Left ventricle myocardium superior (tissue), 1 donor: ENCODE results near the gene PSKH1. TPM values are rescaled to one million over a fixed set of nuclear protein-coding genes. Genes with fewer than 3 reads are reported as not detected.
"Not testable (repeated sequence)": the region's sequence is repeated elsewhere in the genome, so short reads cannot be mapped to it uniquely, and the experiment has no call there.

Experiments
- ATAC-seq: fragments of 200-7000 bp; cut with Tn5 transposase; one replicate; pipeline ENCODE4 v1.9.1; 2020; ENCODE audit warnings: mild to moderate bottlenecking, moderate library complexity
- DNase-seq: peaks from one replicate; pipeline ENCODE4 v3.0.0-alpha.2; 2020
- intact Hi-C: fragments of 100-400 bp; cut with micrococcal nuclease; formaldehyde crosslinking; loops from one replicate; pipeline ENCODE4 v1.11.0; 2022
- total RNA-seq: library from RNA; stranded (reverse); fragmentation: NEBNext Ultra II Directional; extraction: Animal tissue kit (Norgen Biotek cat#: 25700); gene quantifications from one replicate; pipeline ENCODE4 v1.2.1, GENCODE V29; 2021
- donor health status: DM: no; HTN: yes; CAD: no; lungs with severe emphysema.

PSKH1 gene
- total RNA-seq, 1 donor from 2014 or later, result 18.1 TPM

DNA sequence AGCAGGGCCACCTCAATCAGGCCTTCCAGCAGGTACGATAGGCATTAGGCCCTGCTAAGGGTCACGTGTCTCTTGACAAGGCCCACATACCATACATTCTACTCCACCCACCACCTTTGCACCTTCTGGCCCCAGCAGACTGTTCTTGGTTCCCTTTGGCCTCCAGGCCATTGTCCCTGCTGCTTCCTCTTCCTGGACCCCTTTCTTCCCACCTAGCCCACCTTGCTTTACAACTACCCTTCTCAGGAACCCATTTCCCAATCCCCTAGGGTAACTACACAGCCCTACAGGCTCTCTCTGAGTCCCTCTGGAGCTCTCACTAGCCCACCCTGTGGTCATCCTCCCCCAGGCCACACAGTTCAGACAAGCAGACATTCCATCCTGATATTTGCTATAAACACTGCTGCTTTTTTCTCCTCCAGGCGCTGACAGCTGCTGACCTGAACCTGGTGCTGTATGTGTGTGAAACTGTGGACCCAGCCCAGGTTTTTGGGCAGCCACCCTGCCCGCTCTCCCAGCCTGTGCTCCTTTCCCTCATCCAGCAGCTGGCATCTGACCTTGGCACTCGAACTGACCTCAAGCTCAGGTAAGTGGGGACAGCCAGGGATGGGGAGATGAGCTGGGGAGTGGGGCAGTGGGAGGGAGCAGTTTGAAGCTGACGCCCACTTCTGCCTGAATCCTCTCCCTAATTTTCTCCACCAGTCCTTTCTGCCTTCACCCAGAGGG, 9.7 kb upstream of the PSKH1 start:
- DNase-seq (no peak), ATAC-seq (no peak)
- intact Hi-C loops, result no loop called here

DNA sequence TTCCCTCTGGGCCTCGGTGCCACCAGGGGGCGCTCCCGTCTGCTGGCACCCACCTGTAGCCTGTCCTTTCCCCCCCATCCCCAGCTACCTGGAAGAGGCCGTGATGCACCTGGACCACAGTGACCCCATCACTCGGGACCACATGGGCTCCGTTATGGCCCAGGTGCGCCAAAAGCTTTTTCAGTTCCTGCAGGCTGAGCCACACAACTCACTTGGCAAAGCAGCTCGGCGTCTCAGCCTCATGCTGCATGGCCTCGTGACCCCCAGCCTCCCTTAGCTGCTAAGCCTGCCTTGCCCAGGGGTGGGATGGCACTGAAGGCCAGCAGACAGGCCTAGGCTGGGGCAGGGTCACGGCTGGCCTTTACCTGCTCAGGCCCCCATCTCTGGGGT, 9.2 kb upstream of the PSKH1 start:
- DNase-seq (peak; percentile 79), ATAC-seq (peak; percentile 26)
- intact Hi-C loops, result no loop called here

DNA sequence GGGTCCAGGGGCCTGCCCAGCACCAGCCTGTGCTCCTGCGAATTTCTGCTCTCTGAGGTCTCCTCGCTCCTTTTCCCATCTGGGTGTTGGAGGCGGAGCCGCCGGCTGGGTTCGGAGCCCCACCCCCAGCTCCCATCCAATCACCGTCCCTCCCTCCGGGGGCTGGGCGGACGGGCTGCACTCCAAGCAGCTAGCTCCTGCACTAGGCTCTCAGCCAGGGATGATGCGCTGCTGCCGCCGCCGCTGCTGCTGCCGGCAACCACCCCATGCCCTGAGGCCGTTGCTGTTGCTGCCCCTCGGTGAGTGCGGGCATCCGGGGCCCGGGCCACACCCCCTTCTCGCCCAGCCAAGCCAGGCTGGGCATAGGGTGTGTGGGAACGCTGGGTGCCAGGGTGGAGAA, 8.4 kb upstream of the PSKH1 start, which contains the start of gene NRN1L:
Gene NRN1L, plus strand, starts transcription at position 202 of the 400 bp plus-strand sequence. Its CDS starts 19 bp downstream, at position 221.
- peak; percentile 74 for ATAC-seq
- intact Hi-C loops, result no loop called here
- peak; percentile 94 for DNase-seq

DNA sequence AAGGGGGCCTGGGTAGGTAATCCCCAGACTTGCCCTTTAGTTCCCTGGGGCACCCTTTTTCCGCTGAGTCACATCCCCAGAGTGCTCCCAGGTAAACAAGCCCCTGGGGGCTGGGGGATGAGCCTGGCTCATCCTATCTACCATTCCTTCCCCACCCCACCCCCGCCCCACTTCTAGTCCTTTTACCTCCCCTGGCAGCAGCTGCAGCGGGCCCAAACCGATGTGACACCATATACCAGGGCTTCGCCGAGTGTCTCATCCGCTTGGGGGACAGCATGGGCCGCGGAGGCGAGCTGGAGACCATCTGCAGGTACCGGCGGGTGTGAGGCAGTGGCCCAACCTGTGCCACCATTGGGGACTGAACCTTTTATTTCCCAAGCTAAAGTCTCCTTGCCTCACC, 7.5 kb upstream of the PSKH1 start:
- ATAC-seq, result no peak
- intact Hi-C loops, result no loop called here
- DNase-seq, result no peak

DNA sequence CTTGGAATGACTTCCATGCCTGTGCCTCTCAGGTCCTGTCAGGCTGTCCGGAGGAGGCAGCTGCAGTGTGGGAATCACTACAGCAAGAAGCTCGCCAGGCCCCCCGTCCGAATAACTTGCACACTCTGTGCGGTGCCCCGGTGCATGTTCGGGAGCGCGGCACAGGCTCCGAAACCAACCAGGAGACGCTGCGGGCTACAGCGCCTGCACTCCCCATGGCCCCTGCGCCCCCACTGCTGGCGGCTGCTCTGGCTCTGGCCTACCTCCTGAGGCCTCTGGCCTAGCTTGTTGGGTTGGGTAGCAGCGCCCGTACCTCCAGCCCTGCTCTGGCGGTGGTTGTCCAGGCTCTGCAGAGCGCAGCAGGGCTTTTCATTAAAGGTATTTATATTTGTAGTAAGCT, 7.1 kb upstream of the PSKH1 start:
- intact Hi-C loops, result no loop called here
- DNase-seq, result no peak
- ATAC-seq, result no peak

DNA sequence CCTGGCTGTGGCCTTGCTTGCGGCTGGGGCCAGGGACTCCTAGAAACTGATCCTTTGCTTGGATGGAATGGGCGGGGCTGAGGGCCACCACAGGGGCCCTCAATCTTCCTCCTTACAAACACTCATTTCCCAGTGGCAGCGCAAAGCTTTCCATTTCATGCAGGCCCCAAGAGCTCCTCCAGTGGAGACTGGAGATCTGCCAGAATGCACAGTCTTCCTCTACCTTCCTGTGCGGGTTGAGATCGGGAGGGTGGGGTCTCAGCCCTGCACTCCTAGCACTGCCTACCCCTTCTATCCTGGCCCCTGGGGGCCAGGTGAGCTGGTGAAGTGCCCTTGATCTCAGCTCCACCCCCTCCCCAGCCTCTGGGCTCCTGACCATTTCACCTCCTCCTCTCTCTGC, 6.7 kb upstream of the PSKH1 start:
- intact Hi-C loops, result no loop called here
- ATAC-seq (no peak), DNase-seq (no peak)

DNA sequence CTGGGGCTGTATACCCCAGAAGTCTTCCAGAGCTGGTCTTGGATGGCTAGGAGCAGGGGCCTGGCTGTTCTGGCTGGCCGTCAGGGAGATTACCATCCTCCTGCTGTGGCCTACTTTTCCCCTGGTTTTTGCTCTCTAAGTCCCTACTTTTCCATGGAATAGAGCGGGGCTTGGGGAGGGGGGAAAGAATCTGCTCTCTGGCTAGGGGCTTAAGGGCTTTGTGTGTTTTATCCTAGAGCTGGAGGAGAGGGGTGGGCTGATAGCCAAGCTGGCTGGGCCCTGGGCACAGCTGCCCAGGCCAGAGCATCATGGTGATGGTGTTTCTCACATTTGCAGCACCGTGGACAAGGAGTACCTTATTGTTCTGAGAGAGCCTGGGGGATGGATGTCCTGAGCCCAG, 4.7 kb upstream of the PSKH1 start:
- ATAC-seq, result no peak
- intact Hi-C loops, result no loop called here
- DNase-seq, result no peak

DNA sequence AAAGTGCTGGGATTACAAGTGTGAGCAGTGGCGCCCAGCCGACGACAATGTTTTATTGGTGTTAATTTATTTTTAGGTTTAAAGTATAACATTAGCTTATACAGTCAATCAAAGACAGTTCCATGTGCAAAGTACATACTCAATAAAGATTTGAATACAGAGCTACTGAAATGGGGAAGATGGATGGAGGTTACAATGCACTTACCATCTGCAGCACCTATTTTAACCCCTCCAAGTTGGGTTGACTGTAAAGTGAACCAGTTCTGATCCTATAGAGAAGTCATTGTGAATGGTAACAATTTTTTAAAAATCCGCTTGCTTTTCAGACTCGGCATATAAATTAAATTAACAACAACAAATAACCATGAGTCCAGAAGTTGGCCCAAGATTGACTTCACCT, 679 bp upstream of the PSKH1 start:
- ATAC-seq, result no peak
- intact Hi-C loops, result no loop called here
- no peak for DNase-seq

DNA sequence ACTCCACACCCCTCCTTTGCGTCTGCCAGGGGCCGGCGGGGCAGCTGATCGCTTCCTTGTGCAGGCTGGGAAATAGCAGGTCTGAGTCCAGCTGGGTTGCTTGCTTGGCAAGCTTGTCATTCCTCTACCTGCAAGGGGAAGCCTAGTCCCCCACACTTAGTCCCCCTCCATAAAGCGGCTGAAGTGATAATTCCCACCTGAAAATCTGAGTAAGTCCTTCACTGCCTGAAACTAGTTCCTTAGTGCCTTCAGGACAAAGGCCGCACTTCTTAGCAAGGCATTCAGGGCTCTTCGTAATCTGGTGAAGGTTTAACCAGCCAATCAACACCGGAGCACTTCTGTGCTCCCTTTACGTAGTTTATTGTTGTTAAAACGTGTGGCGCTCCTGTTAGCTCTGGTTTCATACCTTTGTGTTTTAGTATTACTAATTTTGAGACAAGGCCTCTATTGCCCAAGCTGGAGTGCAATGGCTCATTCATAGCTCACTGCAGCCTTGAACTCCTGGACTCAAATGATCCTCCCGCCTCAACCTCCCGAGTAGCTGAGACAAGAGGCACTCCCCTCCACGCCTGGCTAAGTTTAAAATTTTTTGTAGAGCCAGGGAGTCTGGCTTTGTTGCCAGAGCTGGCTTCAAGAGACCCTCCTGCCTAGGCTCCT, 817 bp downstream of the PSKH1 start:
- DNase-seq, result no peak
- intact Hi-C loops, result no loop called here
- ATAC-seq, result no peak

DNA sequence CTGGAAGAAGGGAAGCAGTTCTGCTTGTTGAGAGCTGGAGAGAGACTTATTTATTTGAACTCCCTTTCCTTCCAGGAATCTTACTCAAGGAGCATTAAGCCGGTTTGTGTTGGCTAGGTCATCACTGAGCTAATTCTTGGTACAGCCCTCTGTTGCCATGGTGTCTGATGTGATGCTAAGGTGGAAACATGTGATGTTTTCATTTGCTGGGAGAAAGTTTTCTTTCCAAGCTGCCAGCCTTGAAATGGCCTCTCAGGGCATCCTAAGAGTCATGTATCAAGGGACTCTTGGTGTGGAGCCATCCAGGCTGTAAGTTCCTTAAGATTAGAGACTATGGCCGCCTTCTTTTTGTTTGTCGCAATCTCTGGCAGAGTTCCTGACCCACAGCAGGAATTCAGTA, 4.2 kb downstream of the PSKH1 start:
- intact Hi-C loops, result no loop called here
- DNase-seq (no peak), ATAC-seq (no peak)

DNA sequence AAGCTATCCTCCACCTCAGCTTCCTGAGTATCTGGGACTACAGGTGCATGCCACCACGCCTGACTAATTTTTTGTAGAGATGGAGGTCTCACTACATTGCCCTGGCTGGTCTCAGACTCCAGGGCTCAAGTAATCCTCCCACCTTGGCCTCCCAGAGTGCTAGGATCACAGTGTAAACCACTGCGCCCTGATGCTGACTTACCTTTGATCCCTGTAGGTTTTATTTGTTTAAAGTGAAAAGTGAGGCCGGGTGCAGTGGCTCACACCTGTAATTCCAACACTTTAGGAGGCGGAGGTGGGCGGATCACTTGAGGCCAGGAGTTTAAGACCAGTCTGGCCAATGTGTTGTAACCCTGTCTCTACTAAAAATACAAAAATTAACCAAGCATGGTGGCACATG, 8.7 kb downstream of the PSKH1 start:
- DNase-seq (no peak), ATAC-seq (no peak)
- intact Hi-C loops, result no loop called here

DNA sequence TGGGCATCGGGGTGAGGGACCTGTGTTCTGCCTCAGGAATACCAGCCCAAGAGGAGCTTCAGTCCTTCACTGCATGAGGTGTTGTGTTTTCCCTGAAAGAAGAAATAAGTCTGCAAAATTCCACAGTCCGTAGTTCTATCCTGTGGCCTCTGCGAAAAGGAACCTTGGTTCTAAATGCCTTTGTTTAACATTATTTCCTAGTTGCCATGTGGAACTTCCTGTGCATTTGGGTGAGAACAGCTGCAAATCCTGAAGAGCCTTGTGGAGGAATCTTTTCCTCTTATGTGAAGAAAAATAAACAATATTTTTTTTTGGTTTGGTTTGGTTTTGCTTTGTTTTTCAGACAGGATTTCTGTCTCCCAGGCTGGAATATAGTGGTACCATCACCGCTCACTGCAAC, 9.8 kb downstream of the PSKH1 start:
- DNase-seq (no peak), ATAC-seq (no peak)
- intact Hi-C loops, result no loop called here

DNA sequence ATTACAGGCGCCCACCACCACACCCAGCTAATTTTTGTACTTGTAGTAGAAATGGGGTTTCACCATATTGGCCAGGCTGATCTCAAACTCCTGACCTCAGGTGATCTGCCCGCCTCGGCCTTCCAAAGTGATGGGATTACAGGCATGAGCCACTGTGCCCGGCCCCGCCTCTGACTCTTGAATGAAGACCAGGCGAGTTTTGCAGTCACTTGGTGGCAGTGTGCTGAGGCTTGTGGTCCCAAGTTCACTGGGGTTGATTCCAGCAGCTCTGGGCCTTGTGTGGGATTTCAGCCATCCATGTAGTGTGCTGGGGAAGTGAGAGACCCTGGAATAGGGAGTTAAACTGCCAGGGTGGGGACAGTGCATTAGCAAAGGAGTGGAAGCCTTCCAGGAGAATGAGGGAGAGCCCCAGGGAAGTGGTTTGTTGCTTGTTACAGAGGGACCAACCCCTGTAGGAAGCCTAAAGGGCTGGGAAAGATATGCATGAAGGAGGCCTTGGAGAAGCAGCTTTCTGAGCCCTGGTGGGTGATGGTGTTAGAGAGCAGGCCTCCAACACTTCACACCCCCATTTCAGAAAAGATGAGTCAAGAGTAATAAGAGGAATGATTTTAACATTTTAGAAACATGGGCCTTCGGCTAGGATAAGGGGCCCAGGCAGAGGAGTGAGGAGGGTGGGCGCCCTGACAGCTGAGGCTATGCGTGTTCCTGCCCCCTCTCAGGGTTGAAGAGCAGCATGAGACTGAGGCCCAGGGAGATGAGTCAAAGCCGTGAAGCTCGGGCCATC, 14.5 kb downstream of the PSKH1 start:
- no peak for DNase-seq
- no peak for ATAC-seq
- intact Hi-C loops, result no loop called here

DNA sequence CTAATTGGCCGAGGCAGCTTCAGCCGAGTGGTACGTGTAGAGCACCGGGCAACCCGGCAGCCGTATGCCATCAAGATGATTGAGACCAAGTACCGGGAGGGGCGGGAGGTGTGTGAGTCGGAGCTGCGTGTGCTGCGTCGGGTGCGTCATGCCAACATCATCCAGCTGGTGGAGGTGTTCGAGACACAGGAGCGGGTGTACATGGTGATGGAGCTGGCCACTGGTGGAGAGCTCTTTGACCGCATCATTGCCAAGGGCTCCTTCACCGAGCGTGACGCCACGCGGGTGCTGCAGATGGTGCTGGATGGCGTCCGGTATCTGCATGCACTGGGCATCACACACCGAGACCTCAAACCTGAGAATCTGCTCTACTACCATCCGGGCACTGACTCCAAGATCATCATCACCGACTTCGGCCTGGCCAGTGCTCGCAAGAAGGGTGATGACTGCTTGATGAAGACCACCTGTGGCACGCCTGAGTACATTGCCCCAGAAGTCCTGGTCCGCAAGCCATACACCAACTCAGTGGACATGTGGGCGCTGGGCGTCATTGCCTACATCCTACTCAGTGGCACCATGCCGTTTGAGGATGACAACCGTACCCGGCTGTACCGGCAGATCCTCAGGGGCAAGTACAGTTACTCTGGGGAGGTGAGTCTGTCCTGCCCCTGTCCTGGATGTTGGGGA, 16.1 kb downstream of the PSKH1 start:
- DNase-seq (no peak), ATAC-seq (peak; percentile 14)
- intact Hi-C loops, result no loop called here

DNA sequence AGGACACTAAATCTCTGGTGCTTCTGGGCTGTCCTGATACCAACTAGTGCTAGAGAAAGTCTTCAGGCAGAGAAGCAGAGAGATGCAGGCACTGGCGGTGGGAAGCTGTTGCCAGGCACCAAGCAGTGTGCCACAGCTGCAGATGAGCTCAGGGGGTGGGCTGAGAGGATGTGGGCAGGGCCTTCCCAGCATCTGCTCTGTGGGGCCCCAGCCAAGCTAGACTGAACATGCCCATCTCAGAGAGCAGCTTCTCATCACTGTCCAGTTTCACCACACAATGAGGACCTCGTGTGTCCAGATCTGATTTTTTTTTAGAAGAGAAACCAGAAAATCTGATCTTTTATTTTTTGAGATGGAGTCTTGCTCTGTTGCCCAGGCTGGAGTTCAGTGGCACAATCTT, 17.1 kb downstream of the PSKH1 start:
- intact Hi-C loops, result no loop called here
- DNase-seq (no peak), ATAC-seq (no peak)

DNA sequence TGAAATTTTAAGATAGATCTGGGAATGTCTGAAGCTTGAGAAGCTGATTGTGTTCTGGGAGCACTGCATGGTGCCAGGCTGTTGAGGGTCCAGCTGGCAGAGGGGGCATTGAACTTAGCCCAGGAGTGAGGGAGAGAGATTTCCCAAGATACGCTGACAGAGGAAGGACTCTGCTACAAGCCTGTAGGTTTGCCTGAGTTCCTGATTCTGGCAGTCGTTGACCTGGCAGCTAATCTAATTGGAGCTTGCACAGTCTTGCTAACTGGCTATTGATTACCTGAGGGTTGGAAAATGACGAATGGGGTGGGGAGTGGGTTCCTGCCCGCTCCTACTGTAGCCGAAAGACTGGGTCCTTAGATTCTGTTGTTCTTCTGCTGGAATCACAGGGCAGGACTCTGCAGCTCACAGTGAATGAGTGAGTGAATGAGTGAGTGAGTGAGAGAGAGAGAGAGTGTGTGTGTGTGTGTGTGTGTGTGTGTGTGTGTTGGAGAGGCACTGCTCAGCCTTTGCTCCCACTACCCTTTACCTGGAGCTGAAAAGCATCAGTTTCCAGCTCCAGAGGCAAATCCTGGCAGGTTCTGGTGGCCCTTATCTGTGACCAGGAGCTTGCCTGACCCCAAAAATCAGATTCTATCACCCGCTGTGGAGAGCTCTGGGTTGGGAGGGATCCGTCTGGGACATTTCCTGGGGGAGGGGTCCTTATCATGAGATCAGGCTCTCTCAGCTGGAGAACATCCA, 21.9 kb downstream of the PSKH1 start:
- DNase-seq, result no peak
- no peak for ATAC-seq
- intact Hi-C loops, result no loop called here

DNA sequence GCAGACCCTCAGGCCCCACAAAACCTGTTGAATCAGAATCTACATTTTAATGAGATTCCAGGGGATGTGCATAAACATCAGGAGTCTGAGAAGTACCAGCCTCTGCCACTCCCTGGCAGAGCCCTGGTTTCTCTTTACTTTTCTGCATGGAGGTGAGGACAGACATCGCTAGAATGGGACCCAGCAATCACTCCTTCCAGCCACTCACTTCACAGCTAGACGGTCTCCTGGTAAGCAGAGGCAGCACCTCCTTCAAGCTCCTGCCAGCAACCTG, 22.4 kb downstream of the PSKH1 start:
- DNase-seq, ATAC-seq, intact Hi-C loops: not testable (repeated sequence)

DNA sequence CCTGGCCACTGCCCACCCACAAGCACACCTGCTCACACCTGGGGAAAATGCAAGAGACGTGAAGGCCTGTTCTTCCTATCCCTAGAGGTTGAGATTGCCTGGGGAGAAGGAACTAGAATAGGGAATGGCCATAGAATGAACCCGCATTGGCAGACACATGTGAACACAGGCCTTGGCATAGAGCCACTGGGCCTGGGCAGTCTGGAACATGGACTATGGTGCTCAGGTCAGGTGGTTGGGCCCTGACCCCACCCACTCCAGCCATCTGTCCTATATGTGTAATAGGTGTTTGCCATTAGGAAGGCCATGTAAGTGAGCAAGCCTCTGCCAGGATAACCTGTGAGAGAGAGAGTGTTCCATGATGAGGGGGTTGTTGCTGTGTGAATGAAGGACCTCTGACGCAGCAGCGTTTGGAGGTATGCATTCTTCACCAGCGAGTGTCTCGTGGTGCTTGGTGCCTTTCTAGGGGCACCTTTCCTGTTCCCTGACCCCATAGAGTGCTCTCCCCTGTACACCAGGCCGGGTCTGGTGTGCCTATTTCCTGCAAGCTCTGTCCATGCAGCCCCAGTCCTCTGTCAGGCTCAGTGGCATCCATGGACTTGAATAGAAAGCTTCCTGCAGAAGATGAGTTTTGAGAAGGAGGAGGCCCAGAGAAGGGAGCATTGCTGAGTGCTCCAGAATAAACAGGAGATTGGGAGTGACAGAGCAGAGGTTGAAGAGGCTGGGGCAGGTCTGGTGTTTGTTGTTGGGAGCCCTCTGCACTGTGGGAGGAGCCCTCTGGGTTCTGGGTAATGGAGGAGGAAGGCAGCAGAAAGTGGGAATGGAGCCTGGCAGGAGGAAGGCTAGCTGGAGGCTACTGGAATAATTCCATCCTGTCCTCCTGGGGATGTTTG, 23.0 kb downstream of the PSKH1 start:
- DNase-seq (peak; percentile 50), ATAC-seq (peak; percentile 27)
- intact Hi-C loops, result no loop called here
